ENCODE data around the gene PDLIM4. TPM values are rescaled to one million over a fixed set of nuclear protein-coding genes. Genes with fewer than 3 reads are reported as not detected.

The PDLIM4 gene
- polyA plus RNA-seq, 1 donor (not counting 4 experiments of a cell fraction or from before 2014, with no cell fraction given) = 38.3 TPM

DNA sequence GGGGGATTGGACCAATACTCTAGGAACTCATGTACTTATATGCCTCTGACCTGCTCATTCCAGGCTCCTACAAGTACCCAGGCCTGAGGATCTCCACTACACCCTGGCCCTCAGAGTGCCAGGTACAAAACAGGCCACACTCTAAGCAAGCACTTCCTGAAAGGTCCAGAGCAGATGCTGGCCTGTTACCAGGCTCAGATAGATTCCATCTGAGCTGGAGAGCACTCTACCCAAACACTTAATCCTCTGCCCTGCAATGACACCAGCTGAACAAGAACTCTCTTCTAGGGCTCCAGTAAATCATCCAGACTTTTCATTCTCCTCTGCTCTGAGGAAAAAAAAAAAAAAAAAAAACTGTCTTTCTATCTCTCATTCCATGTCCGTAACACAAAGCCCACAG, 32.8 kb upstream of the PDLIM4 start:
- Histone ChIP-seq H3K36me3 (ENCODE audit: control insufficient read depth in 2 of 2, extremely low read depth in 1 of 2, insufficient read depth in 2 of 2, low read length in 2 of 2) (no peaks in the 10 kb centered on the region), H3K9me3 (ENCODE audit: control insufficient read depth, low read depth, low read length) (no peaks in the 10 kb centered on the region), H3K79me2 (ENCODE audit: control insufficient read depth, insufficient read depth, low read length) (peaks cover 36% of the 10 kb centered on the region), H3K27ac (ENCODE audit: control insufficient read depth, insufficient read depth, low read length) (peak overlapping the region; percentile 73), H3K4me1 (ENCODE audit: control insufficient read depth, extremely low read depth, insufficient read depth, low read length) (peaks cover 51% of the 10 kb centered on the region), H3K27me3 (ENCODE audit: control insufficient read depth, extremely low read depth, insufficient read depth, low read length) (no peaks in the 10 kb centered on the region), H3K9ac (ENCODE audit: control insufficient read depth, extremely low read depth, insufficient read depth, low read length) (peak overlapping the region; percentile 53), H2AFZ (ENCODE audit: control insufficient read depth, low read length) (no peak overlapping the region), H4K20me1 (ENCODE audit: control insufficient read depth, extremely low read depth, insufficient read depth, low read length) (no peaks in the 10 kb centered on the region), H3K4me3 (ENCODE audit: control insufficient read depth in 2 of 3, extremely low read depth in 1 of 3, insufficient read depth in 2 of 3, low read depth in 1 of 3, low read length in 3 of 3) (peak overlapping the region; percentile 9 to 53 (median 47)), H3K9me1 (ENCODE audit: control insufficient read depth, extremely low read depth, insufficient read depth, low read length) (no peaks in the 10 kb centered on the region), H3K4me2 (ENCODE audit: control insufficient read depth, extremely low read depth, insufficient read depth, low read depth, low read length) (peak overlapping the region; percentile 98)
- FAIRE-seq = no peak
- dilution Hi-C loops (cut with MboI; ENCODE audit: extremely low pct_ligation_motif_present, low sequenced_read_pairs) = no loop called here
- TF ChIP-seq CTCF (optimal IDR thresholded peaks at IDR 0.05 in 1 of 3, IDR thresholded peaks at IDR 0.05 in 1 of 3, conservative IDR thresholded peaks at IDR 0.05 in 1 of 3; ENCODE audit: extremely low read depth in 1 of 3, insufficient read depth in 2 of 3, low read length in 3 of 3) = no peak
- no peak for TF ChIP-seq EZH2 (IDR thresholded peaks at IDR 0.05; ENCODE audit: low read length)
- no peak for DNase-seq (ENCODE audit: low read depth, low spot score)

GRCh38 chr5:132225165-132226032, 32.1 kb upstream of the PDLIM4 start:
- H3K27me3 ChIP-seq (ENCODE audit: control insufficient read depth, extremely low read depth, insufficient read depth, low read length) = no peaks in the 10 kb centered on the region
- H3K9ac ChIP-seq (ENCODE audit: control insufficient read depth, extremely low read depth, insufficient read depth, low read length) = peak overlapping the region; percentile 53
- no peak for TF ChIP-seq EZH2 (IDR thresholded peaks at IDR 0.05; ENCODE audit: low read length)
- TF ChIP-seq CTCF (optimal IDR thresholded peaks at IDR 0.05 in 1 of 3, IDR thresholded peaks at IDR 0.05 in 1 of 3, conservative IDR thresholded peaks at IDR 0.05 in 1 of 3; ENCODE audit: extremely low read depth in 1 of 3, insufficient read depth in 2 of 3, low read length in 3 of 3) = no peak
- H2AFZ ChIP-seq (ENCODE audit: control insufficient read depth, low read length) = no peak overlapping the region
- no peaks in the 10 kb centered on the region for H3K36me3 ChIP-seq (ENCODE audit: control insufficient read depth in 2 of 2, extremely low read depth in 1 of 2, insufficient read depth in 2 of 2, low read length in 2 of 2)
- FAIRE-seq (peak; percentile 94), DNase-seq (ENCODE audit: low read depth, low spot score) (peak; percentile 66)
- peaks cover 34% of the 10 kb centered on the region for H3K79me2 ChIP-seq (ENCODE audit: control insufficient read depth, insufficient read depth, low read length)
- H4K20me1 ChIP-seq (ENCODE audit: control insufficient read depth, extremely low read depth, insufficient read depth, low read length) = no peaks in the 10 kb centered on the region
- H3K4me2 ChIP-seq (ENCODE audit: control insufficient read depth, extremely low read depth, insufficient read depth, low read depth, low read length) = peak overlapping the region; percentile 98
- peaks cover 45% of the 10 kb centered on the region for H3K4me1 ChIP-seq (ENCODE audit: control insufficient read depth, extremely low read depth, insufficient read depth, low read length)
- H3K9me1 ChIP-seq (ENCODE audit: control insufficient read depth, extremely low read depth, insufficient read depth, low read length) = no peaks in the 10 kb centered on the region
- H3K4me3 ChIP-seq (ENCODE audit: control insufficient read depth in 2 of 3, extremely low read depth in 1 of 3, insufficient read depth in 2 of 3, low read depth in 1 of 3, low read length in 3 of 3) = peak overlapping the region; percentile 9 to 53 (median 47)
- dilution Hi-C loops (cut with MboI; ENCODE audit: extremely low pct_ligation_motif_present, low sequenced_read_pairs) = no loop called here
- H3K27ac ChIP-seq (ENCODE audit: control insufficient read depth, insufficient read depth, low read length) = peak overlapping the region; percentile 73
- no peaks in the 10 kb centered on the region for H3K9me3 ChIP-seq (ENCODE audit: control insufficient read depth, low read depth, low read length)

Data from keratinocyte (primary cell).